Measurements from ENCODE around the gene DYNLT4.
A peak's percentile ranks its signal among the peaks of the same experiment; 100 is the strongest.
"Not testable (repeated sequence)": the region's sequence is repeated elsewhere in the genome, so short reads cannot be mapped to it uniquely, and the experiment has no call there.

DYNLT4 gene
- total RNA-seq: 0.72 to 2.9 (median 0.93) reads per million in 4 experiments

GRCh38 chr1:44806704-44807363 lies at the start of gene DYNLT4:
Gene DYNLT4, minus strand, starts transcription at chr1:44807351. Its CDS starts 683 bp downstream, at chr1:44806668.
- no peak for DNase-seq

GRCh38 chr1:44855742-44856141 lies 48.6 kb upstream of the DYNLT4 start:
- DNase-seq: no peak

DNA sequence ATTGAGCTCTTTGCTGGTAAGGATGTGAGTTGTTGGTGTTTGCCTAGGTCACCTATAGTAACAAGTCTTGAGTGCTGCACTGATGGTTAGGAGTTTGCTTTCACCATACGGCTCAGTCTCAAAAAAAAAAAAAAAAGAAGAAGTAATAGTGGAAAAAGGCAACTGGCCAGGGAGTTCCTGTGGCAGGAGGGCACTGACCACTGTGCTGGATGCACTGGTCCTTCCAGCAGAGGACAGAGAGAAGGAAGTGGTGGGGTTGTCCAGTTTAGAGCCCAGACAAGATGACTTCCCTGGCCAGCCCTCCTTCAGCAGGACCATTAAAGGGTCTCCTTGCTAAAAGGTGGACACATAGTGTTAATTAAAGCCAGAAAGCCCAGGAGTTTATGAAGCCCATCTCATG lies 47.8 kb upstream of the DYNLT4 start:
- DNase-seq: no peak

- no peak for DNase-seq
Observed at GRCh38 chr1:44853201-44853600, 46.0 kb upstream of the DYNLT4 start.

DNA sequence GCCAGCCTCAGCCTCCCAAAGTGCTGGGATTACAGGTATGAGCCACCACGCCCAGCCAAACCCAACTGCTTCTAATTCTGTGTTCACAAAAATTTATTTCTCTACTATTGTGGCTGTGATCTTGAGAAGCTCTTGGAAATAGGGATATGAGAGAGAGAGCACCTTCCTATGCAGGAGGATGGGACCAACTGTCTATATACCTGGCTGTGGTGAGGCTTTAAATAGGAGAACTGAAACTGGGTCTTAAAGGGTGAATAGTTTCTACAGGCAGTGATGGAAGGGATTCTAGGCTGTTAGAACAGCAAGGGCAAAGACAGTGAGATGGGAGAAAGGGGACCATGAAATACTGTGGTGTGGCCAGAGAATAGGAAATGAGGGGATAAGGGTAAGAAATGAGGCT lies 44.2 kb upstream of the DYNLT4 start:
- no peak for DNase-seq

DNA sequence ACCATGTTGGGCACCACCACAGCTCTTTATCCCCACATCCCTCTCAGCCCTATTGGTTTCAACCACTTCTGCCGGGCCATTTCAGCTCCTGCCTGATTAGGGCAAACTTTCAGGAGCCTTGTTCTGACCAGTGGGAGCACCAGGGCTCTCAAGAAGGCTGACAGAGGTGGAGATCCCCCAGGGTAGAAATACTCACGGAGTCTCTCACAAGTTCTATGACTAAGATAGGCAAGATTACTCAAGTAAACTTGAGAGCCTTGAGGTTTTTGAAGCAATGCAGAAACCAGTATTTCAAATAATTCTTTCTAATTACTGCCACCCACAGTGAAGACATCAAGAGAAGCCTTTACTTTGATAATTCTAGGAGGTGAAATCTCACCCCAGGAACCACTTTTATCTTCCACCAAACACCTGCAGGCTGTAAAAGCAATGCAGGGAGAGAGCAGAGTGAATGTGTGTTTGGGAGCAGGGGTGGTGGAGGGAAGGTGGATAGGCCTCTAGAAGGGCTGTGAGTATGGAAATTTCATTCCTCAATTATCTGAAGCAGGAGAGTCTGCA lies 42.5 kb upstream of the DYNLT4 start:
- DNase-seq: no peak

DNA sequence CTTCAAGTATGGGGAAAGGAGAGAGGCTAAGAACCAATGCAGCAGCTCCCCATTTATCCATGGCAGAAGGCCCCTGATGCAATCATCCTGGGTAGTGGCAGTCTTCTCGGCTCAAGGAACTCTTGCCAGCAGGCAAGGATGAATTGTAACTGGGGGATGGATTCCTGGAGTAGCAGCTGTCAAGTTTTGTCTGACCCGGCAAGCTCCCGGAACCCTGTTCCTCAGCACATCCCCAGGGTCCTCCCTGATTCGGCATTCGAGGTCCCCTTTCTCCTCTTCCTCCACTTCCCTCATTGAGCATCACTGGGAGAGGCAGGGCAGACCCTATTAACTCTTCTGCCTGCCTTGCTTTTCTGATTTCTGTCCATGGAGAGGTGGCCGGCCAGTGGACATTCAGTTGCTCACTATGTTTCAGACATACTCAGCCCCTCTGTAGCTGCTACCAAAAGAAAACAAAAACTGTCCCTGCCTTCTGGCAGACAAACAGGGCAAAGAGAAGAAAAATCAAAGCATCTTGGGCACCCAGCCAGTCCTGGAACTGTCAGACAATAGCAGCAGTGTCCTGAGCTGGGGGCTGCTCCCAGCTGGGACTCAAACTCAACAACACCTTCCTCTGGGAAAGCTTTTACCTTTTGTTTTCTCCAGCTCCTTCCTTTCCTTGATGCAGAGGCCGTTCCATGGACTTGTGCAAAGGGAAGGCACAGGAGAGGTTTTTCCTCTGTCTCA lies 41.5 kb upstream of the DYNLT4 start:
- no peak for DNase-seq

- DNase-seq: no peak
Observed at GRCh38 chr1:44847845-44848244, 40.7 kb upstream of the DYNLT4 start.

DNA sequence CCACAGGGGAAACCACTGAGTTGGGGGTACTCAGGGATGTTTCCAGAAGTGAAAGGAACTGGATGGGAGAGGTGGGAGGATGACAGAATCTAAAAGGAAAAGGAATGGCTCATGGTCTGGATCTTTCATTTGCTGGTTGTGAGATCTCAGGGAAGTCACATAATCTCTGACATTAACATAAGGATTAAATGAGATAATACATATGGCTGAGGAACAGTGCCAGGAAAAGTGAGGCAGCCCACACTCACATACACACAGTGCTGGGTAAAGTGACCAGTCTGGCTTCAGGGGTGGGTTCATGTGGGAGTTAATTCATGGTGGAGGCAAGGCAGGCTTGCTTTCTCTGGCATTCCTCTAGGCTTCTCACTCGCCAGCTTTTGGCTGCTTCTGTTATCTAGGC lies 39.8 kb upstream of the DYNLT4 start:
- no peak for DNase-seq

- peak; percentile 35 for DNase-seq
Observed at GRCh38 chr1:44842862-44843655, 35.9 kb upstream of the DYNLT4 start, which contains the start of gene PTCH2. Gene PTCH2, minus strand, starts transcription at chr1:44843253. Its CDS starts 321 bp downstream, at chr1:44842932.

- DNase-seq: no peak
Observed at GRCh38 chr1:44842486-44842861, 35.3 kb upstream of the DYNLT4 start.

DNA sequence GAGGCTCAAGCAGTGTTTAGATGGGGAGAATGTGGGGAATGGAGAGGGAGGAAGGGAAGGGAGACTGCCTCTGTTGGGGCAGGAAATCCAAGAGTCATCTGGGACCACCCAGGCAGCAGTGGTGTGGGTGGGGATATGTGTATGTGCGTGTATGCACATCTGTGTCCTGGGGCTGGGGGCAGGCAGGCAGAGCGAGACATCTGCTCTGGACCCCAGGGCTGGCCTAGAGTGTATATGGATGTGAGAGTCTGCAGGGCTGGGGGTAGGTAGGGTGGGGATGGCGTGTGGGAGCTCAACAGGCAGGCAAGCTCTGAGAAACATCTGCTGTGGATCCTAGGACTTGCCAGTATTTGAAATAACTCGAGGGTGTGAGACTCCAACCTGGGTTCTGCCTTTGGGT lies 32.4 kb upstream of the DYNLT4 start:
- no peak for DNase-seq

- DNase-seq: not testable (repeated sequence)
Observed at GRCh38 chr1:44838294-44838693, 31.1 kb upstream of the DYNLT4 start.

DNA sequence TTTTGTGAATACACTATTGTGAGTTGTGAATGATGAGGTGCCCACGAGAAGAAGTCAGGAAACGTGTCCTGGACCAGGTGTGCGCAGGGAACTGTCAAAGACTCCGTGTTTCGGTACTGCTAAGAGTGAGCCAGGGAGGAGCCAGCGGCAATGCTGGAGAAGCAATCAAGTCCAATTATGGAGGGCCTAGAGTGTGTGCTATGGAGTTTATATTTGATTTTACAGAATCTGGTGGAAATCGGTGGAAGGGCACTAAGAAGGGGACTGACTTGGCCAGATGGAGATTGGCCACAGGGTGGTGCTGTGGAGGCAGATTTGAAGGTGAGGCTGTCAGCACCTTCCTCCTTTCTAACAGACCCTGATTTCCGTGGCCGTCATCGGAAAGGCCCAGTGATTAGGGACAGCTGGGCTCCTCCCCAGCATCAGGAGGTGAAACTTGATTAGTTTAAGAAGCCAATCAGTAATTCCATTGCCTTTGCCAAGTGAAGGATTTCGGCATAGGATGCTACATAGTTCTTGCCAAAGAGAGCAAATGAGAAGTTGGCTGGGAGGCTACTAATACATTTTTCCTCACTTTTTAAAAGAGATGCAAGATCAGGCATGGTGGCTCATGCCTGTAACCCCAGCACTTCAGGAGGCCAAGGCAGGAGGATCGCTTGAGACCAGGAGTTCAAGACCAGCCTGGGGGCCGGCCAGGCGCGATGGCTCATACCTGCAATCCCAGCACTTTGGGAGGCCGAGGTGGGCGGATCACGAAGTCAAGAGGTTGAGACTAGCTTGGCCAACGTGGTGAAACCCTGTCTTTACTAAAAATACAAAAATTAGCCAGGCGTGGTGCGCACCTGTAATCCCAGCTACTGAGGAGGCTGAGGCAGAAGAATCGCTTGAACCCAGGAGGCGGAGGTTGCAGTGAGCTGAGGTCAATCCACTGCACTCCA lies 28.9 kb upstream of the DYNLT4 start:
- peak; percentile 67 for DNase-seq

- no peak for DNase-seq
Observed at GRCh38 chr1:44834328-44834727, 27.2 kb upstream of the DYNLT4 start.

DNA sequence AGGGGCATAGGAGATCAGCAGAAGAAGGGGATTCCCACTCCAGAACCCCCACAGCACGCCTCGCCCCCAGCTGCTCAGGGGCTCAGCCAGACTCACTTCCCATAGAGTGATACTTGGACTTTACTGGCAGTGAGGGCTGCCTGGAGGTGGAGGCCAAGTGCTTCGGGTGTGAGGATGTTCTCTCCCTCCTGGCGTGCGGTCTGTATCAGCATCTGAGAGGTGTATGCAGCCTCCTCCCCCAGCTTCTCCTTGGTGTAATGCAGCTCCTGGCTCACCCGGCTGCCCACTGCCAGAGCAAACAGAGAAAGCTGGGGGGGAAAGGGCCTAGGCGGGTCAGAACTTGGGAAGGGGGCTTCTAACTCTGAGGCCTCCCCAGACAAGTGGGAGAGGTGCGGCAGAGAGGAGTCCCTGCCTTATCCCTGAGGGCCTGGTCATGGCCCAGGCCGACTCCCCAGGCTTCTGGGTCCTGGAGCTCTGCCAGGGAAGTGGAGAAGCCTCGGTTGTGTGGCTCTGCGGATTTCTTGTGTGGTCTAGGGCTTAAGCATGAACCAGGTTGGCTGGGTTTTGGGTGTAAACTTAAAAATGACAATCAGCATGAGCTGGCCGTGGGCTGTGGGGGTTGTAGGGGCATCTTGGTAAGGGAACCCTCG lies 25.0 kb upstream of the DYNLT4 start:
- DNase-seq: no peak

- no peak for DNase-seq
Observed at GRCh38 chr1:44831516-44831915, 24.4 kb upstream of the DYNLT4 start.

DNA sequence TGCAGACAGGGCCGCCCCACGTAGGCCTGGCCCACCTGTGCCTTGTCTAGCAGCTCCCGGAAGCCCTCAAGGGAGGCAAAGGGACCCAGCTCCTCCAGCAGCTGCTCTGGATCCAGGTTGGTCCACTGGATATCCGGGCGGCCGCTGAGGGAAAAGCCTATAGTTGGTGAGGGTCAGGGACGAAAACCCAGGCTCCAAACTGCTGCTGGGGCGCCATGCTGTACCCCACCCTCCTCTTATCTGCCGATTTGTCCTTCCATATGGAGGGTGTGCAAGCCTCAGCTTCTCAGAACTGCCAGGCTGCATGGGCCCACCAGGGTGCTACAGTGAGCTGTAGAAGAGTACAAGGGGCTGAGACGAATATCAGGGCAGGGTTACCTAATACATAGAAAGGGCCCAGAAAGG lies 23.8 kb upstream of the DYNLT4 start:
- no peak for DNase-seq

DNA sequence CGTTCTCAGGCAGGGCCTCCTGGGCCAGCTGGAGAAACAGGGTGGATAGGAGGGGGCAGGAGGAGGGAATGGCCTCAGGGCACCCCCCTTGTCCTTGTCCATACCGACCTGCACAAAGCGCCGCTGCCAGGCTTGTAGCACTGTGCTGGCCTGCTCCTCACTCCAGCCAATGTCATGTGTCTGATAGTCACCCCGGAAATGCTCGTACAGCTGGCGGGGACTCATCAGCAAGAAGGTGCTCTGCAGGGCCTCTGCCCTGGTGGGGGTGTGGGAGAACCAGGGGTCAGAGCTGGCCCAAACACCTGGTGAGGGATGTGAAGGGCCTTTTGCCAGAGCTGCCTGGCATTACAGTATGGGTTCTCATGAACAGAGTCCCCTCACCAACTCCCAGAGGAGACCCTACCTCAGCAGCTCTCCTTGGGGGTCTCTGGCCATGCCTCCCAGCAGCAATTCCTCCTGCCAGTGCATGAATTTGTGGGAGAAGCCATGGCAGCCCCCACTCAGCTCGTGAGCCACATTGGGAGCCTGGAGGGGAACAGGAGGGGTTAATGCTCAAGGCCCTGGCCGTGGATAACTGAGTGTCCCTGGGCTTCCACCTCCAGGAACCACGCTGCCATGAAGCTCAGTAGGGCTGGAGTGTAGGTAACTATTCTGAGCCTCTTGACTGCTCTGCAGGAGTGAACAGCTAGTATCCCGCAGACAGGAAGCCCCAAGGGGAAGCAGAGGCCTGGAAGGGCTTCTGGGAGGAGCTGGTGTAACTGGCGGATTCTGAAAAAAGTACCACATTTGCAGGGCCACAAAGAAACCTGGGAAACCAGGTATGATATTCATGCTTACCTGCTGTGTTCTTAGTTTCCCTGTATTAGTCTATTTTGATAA lies 22.6 kb upstream of the DYNLT4 start:
- DNase-seq: no peak

DNA sequence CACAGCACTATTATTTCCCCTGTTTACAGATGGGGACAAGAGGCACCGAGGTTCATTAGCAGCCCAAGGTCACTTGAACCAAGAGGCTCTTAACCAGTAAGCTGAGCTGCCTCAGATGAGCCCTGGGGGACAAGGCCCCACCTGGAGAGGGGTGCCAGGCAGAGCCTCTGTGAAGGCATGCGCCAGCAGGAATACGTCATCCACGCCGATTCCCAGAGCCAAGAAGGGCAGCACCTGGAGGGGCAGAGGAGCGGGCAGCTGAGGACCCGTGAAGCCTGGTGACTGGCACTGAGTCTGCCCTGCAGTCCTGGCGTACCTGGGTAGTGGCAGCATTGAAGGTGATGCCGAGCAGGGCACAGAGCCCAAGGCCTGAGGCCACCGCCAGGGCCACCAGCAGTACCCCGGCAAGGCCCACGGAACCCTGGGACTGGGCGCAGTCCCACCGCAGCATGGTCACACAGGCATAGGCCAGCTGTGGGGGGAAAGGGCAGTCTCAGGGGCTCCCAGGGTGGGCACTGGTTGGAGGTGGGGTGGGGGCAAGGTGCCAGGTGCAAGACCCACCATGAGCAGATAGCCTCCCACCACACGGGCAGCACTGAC lies 21.8 kb upstream of the DYNLT4 start:
- DNase-seq: no peak
